Measurements from ENCODE around the gene PLEKHM2. TPM values are rescaled to one million over a fixed set of nuclear protein-coding genes. Genes with fewer than 3 reads are reported as not detected.

PLEKHM2 gene
- polyA plus RNA-seq, 1 experiment = 24.4 TPM

- H3K4me3 ChIP-seq (ENCODE audit: low read depth, low read length) = no peak overlapping the region
- H3K9me3 ChIP-seq (ENCODE audit: control insufficient read depth, insufficient read depth, low read length) = no peaks in the 10 kb centered on the region; the same call in 1 of the 2 replicates
- no peak for TF ChIP-seq CTCF (IDR thresholded peaks at IDR 0.05; ENCODE audit: low read depth, low read length)
- H3K27ac ChIP-seq (ENCODE audit: low read depth, low read length) = no peak overlapping the region
- no peak for DNase-seq (ENCODE audit: low read depth, low spot score)
- H3K27me3 ChIP-seq (ENCODE audit: control insufficient read depth, insufficient read depth, low read length) = no peaks in the 10 kb centered on the region
- ChIA-PET POLR2A (no interaction called here), CTCF (no interaction called here)
Observed at GRCh38 chr1:15727021-15727420, 42.9 kb downstream of the PLEKHM2 start.

- H3K4me3 ChIP-seq (ENCODE audit: low read depth, low read length) = no peak overlapping the region
- CTCF ChIA-PET = no interaction called here
- no peaks in the 10 kb centered on the region for H3K27me3 ChIP-seq (ENCODE audit: control insufficient read depth, insufficient read depth, low read length)
- H3K27ac ChIP-seq (ENCODE audit: low read depth, low read length) = no peak overlapping the region
- H3K9me3 ChIP-seq (ENCODE audit: control insufficient read depth, insufficient read depth, low read length) = no peaks in the 10 kb centered on the region; the same call in 1 of the 2 replicates
- POLR2A ChIA-PET = no interaction called here
- DNase-seq (ENCODE audit: low read depth, low spot score) = no peak
- TF ChIP-seq CTCF (IDR thresholded peaks at IDR 0.05; ENCODE audit: low read depth, low read length) = no peak
Observed at GRCh38 chr1:15727424-15727823, 43.3 kb downstream of the PLEKHM2 start.

- no peak for DNase-seq (ENCODE audit: low read depth, low spot score)
- Histone ChIP-seq H3K4me3 (ENCODE audit: low read depth, low read length) (no peak overlapping the region), H3K27ac (ENCODE audit: low read depth, low read length) (no peak overlapping the region), H3K27me3 (ENCODE audit: control insufficient read depth, insufficient read depth, low read length) (no peaks in the 10 kb centered on the region), H3K9me3 (ENCODE audit: control insufficient read depth, insufficient read depth, low read length) (no peaks in the 10 kb centered on the region; the same call in 1 of the 2 replicates)
- ChIA-PET CTCF (no interaction called here), POLR2A (no interaction called here)
- no peak for TF ChIP-seq CTCF (IDR thresholded peaks at IDR 0.05; ENCODE audit: low read depth, low read length)
Observed at GRCh38 chr1:15727866-15728534, 43.9 kb downstream of the PLEKHM2 start.

- ChIA-PET POLR2A (no interaction called here), CTCF (no interaction called here)
- no peak overlapping the region for H3K27ac ChIP-seq (ENCODE audit: low read depth, low read length)
- H3K4me3 ChIP-seq (ENCODE audit: low read depth, low read length) = no peak overlapping the region
- H3K9me3 ChIP-seq (ENCODE audit: control insufficient read depth, insufficient read depth, low read length) = no peaks in the 10 kb centered on the region; the same call in 1 of the 2 replicates
- no peaks in the 10 kb centered on the region for H3K27me3 ChIP-seq (ENCODE audit: control insufficient read depth, insufficient read depth, low read length)
- DNase-seq (ENCODE audit: low read depth, low spot score) = no peak
- TF ChIP-seq CTCF (IDR thresholded peaks at IDR 0.05; ENCODE audit: low read depth, low read length) = no peak
Observed at GRCh38 chr1:15728937-15729657, 45.0 kb downstream of the PLEKHM2 start.

- no peak overlapping the region for H3K27ac ChIP-seq (ENCODE audit: low read depth, low read length)
- CTCF ChIA-PET = no interaction called here
- no peaks in the 10 kb centered on the region for H3K27me3 ChIP-seq (ENCODE audit: control insufficient read depth, insufficient read depth, low read length)
- H3K4me3 ChIP-seq (ENCODE audit: low read depth, low read length) = no peak overlapping the region
- TF ChIP-seq CTCF (IDR thresholded peaks at IDR 0.05; ENCODE audit: low read depth, low read length) = no peak
- no peak for DNase-seq (ENCODE audit: low read depth, low spot score)
- POLR2A ChIA-PET = no interaction called here
- H3K9me3 ChIP-seq (ENCODE audit: control insufficient read depth, insufficient read depth, low read length) = no peaks in the 10 kb centered on the region; the same call in 1 of the 2 replicates
Observed at GRCh38 chr1:15730423-15730822, 46.3 kb downstream of the PLEKHM2 start.
